Neural cell (in vitro differentiated cells): ENCODE results near the gene TSEN54.

ENCODE experiments used
- CTCF ChIP-seq: fragments of 450-650 bp; IDR thresholded peaks from 2 replicates; pipeline ENCODE4 v1.5.1; 2014; ENCODE audit warnings: antibody characterized with exemption, mild to moderate bottlenecking, moderate library complexity; ENCODE audit not compliant: poor library complexity, severe bottlenecking
- EZH2 ChIP-seq: fragments of 200-600, 300-800 bp; shearing (Covaris generic), sonication (generic); IDR thresholded peaks from 2 replicates; pipeline ENCODE4 v1.6.1; 2014; ENCODE audit warnings: antibody characterized with exemption, low read length, borderline replicate concordance, mild to moderate bottlenecking; ENCODE audit not compliant: insufficient read depth, poor library complexity, severe bottlenecking
- MXI1 ChIP-seq: fragments of 450-650 bp; conservative IDR thresholded peaks from 2 replicates; pipeline ENCODE4 v1.6.1; 2014; ENCODE audit warnings: antibody characterized with exemption, mild to moderate bottlenecking; ENCODE audit not compliant: poor library complexity, severe bottlenecking
- POLR2AphosphoS5 ChIP-seq: IDR thresholded peaks from 2 replicates; pipeline ENCODE4 v1.6.1; 2012

- no peak for TF ChIP-seq CTCF
- TF ChIP-seq EZH2, result no peak
- no peak for TF ChIP-seq POLR2AphosphoS5
- no peak for TF ChIP-seq MXI1
These were observed 5.1 kb upstream of the TSEN54 start for GRCh38 chr17:75511270-75511609.
